ENCODE results near the gene EHMT1. TPM values are rescaled to one million over a fixed set of nuclear protein-coding genes. Genes with fewer than 3 reads are reported as not detected.

The EHMT1 gene
- total RNA-seq, 2 experiments from 2014 or later: 145 to 295 TPM

DNA sequence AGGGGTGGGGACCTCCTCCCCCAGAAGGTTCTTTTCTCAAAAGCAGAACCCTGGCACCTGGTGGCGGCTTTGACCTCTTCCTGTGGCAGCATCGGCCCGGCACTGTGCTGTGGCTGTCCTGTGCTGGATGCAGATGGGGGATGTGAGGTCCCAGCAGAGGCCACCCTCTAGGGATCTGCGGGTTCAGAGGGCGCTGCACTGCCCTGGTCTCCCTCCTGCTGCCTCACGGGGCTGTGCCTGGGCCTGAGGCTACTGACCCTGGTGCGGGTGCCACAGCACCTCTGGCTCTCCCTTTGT lies 182.2 kb downstream of the EHMT1 start:
- H4K20me1 ChIP-seq (ENCODE audit: insufficient read depth, low read length): no peaks in the 10 kb centered on the region
- H3K27ac ChIP-seq (ENCODE audit: low read depth, low read length, poor library complexity, severe bottlenecking): no peak overlapping the region
- intact Hi-C loops (cut with micrococcal nuclease; ENCODE audit: unreplicated experiment): no loop called here
- DNase-seq (ENCODE audit: low spot score): no peak
- no peak overlapping the region for H2AFZ ChIP-seq (ENCODE audit: low read length)
- no peaks in the 10 kb centered on the region for H3K79me2 ChIP-seq (ENCODE audit: insufficient read depth, low read depth, low read length)
- TF ChIP-seq, protein P1, sequence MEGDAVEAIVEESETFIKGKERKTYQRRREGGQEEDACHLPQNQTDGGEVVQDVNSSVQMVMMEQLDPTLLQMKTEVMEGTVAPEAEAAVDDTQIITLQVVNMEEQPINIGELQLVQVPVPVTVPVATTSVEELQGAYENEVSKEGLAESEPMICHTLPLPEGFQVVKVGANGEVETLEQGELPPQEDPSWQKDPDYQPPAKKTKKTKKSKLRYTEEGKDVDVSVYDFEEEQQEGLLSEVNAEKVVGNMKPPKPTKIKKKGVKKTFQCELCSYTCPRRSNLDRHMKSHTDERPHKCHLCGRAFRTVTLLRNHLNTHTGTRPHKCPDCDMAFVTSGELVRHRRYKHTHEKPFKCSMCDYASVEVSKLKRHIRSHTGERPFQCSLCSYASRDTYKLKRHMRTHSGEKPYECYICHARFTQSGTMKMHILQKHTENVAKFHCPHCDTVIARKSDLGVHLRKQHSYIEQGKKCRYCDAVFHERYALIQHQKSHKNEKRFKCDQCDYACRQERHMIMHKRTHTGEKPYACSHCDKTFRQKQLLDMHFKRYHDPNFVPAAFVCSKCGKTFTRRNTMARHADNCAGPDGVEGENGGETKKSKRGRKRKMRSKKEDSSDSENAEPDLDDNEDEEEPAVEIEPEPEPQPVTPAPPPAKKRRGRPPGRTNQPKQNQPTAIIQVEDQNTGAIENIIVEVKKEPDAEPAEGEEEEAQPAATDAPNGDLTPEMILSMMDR (conservative IDR thresholded peaks at IDR 0.05; ENCODE audit: low read length): no peak
- TF ChIP-seq EZH2phosphoT487 (IDR thresholded peaks at IDR 0.05; ENCODE audit: borderline replicate concordance, low read depth, low read length): no peak
- peaks cover 95% of the 10 kb centered on the region for H3K36me3 ChIP-seq (ENCODE audit: insufficient read depth, low read length)
- ChIA-PET POLR2A (no interaction called here), CTCF (ENCODE audit: unreplicated experiment) (no interaction called here)
- BruUV-seq (replicated peaks): no TSS peak
- no peaks in the 10 kb centered on the region for H3K4me1 ChIP-seq (ENCODE audit: insufficient read depth, low read length, poor library complexity, severe bottlenecking)
- H3K4me2 ChIP-seq (ENCODE audit: low read length): no peak overlapping the region
- no peak overlapping the region for H3K4me3 ChIP-seq (ENCODE audit: low read depth, low read length, poor library complexity, severe bottlenecking)
- H3K9me3 ChIP-seq (ENCODE audit: low read length): no peaks in the 10 kb centered on the region
- H3K9me2 ChIP-seq (ENCODE audit: insufficient read depth, low read length): no peaks in the 10 kb centered on the region

DNA sequence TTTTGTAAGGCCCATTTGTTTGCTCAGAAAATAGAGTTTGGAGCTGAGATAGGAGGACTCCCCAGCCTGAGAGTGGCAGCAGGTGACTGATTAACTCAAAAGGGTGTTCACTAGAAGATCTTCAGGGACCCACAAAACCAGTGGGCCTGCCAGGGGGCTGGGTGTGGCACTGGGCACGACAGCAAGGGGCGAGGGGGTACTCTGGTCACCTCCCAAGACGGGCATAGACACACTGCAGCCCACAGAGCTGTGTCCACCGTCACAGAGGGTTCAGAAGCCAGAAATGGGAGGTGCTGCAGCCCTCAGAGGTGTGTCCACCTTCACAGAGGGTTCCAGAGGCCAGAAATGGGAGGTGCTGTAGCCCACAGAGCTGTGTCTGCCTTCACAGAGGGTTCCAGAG lies 183.2 kb downstream of the EHMT1 start:
- H3K36me3 ChIP-seq (ENCODE audit: insufficient read depth, low read length): peaks cover 93% of the 10 kb centered on the region
- H3K4me3 ChIP-seq (ENCODE audit: low read depth, low read length, poor library complexity, severe bottlenecking): no peak overlapping the region
- H3K27ac ChIP-seq (ENCODE audit: low read depth, low read length, poor library complexity, severe bottlenecking): no peak overlapping the region
- no peak overlapping the region for H2AFZ ChIP-seq (ENCODE audit: low read length)
- no peaks in the 10 kb centered on the region for H4K20me1 ChIP-seq (ENCODE audit: insufficient read depth, low read length)
- no peaks in the 10 kb centered on the region for H3K9me2 ChIP-seq (ENCODE audit: insufficient read depth, low read length)
- no peaks in the 10 kb centered on the region for H3K9me3 ChIP-seq (ENCODE audit: low read length)
- no peak for TF ChIP-seq EZH2phosphoT487 (IDR thresholded peaks at IDR 0.05; ENCODE audit: borderline replicate concordance, low read depth, low read length)
- TF ChIP-seq, protein P1 (conservative IDR thresholded peaks at IDR 0.05; ENCODE audit: low read length): no peak
- CTCF ChIA-PET (ENCODE audit: unreplicated experiment): no interaction called here
- H3K4me2 ChIP-seq (ENCODE audit: low read length): no peak overlapping the region
- POLR2A ChIA-PET: no interaction called here
- H3K79me2 ChIP-seq (ENCODE audit: insufficient read depth, low read depth, low read length): no peaks in the 10 kb centered on the region
- no TSS peak for BruUV-seq (replicated peaks)
- no peaks in the 10 kb centered on the region for H3K4me1 ChIP-seq (ENCODE audit: insufficient read depth, low read length, poor library complexity, severe bottlenecking)
- intact Hi-C loops (cut with micrococcal nuclease; ENCODE audit: unreplicated experiment): no loop called here
- no peak for DNase-seq (ENCODE audit: low spot score)

GRCh38 chr9:137802521-137803243 lies 183.9 kb downstream of the EHMT1 start:
- TSS peak; percentile 32 for BruUV-seq (replicated peaks)
- H3K4me1 ChIP-seq (ENCODE audit: insufficient read depth, low read length, poor library complexity, severe bottlenecking): no peaks in the 10 kb centered on the region
- no peaks in the 10 kb centered on the region for H4K20me1 ChIP-seq (ENCODE audit: insufficient read depth, low read length)
- no peak for DNase-seq (ENCODE audit: low spot score)
- H3K36me3 ChIP-seq (ENCODE audit: insufficient read depth, low read length): peaks cover 92% of the 10 kb centered on the region
- intact Hi-C loops (cut with micrococcal nuclease; ENCODE audit: unreplicated experiment): no loop called here
- no peaks in the 10 kb centered on the region for H3K79me2 ChIP-seq (ENCODE audit: insufficient read depth, low read depth, low read length)
- no peaks in the 10 kb centered on the region for H3K9me2 ChIP-seq (ENCODE audit: insufficient read depth, low read length)
- no peak overlapping the region for H3K27ac ChIP-seq (ENCODE audit: low read depth, low read length, poor library complexity, severe bottlenecking)
- no peaks in the 10 kb centered on the region for H3K9me3 ChIP-seq (ENCODE audit: low read length)
- TF ChIP-seq, protein P1 (conservative IDR thresholded peaks at IDR 0.05; ENCODE audit: low read length): no peak
- TF ChIP-seq EZH2phosphoT487 (IDR thresholded peaks at IDR 0.05; ENCODE audit: borderline replicate concordance, low read depth, low read length): no peak
- H3K4me2 ChIP-seq (ENCODE audit: low read length): no peak overlapping the region
- H2AFZ ChIP-seq (ENCODE audit: low read length): no peak overlapping the region
- POLR2A ChIA-PET: no interaction called here
- CTCF ChIA-PET (ENCODE audit: unreplicated experiment): no interaction called here
- no peak overlapping the region for H3K4me3 ChIP-seq (ENCODE audit: low read depth, low read length, poor library complexity, severe bottlenecking)
